Ishikawa (cell line): ENCODE measurements around the gene KCNE5.

Experiments
- CEBPB ChIP-seq: IDR thresholded peaks from 2 replicates; pipeline ENCODE4 v1.6.1; 2012
- CREB1 ChIP-seq: IDR thresholded peaks from 2 replicates; pipeline ENCODE4 v1.6.1; 2012; ENCODE audit warnings: low read depth
- EGR1 ChIP-seq: IDR thresholded peaks from 2 replicates; pipeline ENCODE4 v1.6.1; 2012
- EP300 ChIP-seq: IDR thresholded peaks from 2 replicates; pipeline ENCODE4 v1.6.1; 2012; ENCODE audit warnings: borderline replicate concordance
- FOXM1 ChIP-seq: IDR thresholded peaks from 2 replicates; pipeline ENCODE4 v1.6.1; 2012; ENCODE audit warnings: low read depth, borderline replicate concordance
- NFIC ChIP-seq: IDR thresholded peaks from 2 replicates; pipeline ENCODE4 v1.6.1; 2012
- RAD21 ChIP-seq: IDR thresholded peaks from 2 replicates; pipeline ENCODE4 v1.6.1; 2012; ENCODE audit warnings: low read depth
- TEAD4 ChIP-seq: IDR thresholded peaks from 2 replicates; pipeline ENCODE4 v1.6.1; 2012
- ZBTB7A ChIP-seq: IDR thresholded peaks from 2 replicates; pipeline ENCODE4 v1.6.1; 2012; ENCODE audit warnings: low read depth
- TF ChIP-seq, protein P1 (sequence below): IDR thresholded peaks from 2 replicates; pipeline ENCODE4 v1.6.1; 2012
- TF ChIP-seq, protein P2 (sequence below): IDR thresholded peaks from 2 replicates; pipeline ENCODE4 v1.6.1; 2012

DNA sequence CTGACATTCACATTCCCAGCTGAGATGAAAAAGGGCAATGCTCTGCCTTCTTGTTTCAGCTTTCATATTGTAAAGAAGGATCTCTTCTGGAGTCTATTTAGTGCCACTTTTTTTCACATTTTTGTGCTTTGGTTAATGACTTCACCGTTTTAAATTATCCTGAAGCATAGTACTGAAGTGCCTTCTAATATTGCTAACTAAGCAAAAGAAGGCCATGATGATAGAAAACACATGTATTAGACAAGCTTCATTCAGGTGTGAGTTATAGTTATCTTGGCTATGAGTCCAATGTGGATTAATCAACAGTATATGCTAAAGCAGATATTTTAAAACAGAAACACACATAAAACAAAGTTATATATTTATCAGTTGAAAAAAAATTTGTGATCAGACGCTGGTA lies 47.9 kb downstream of the KCNE5 start:
- TF ChIP-seq, protein P1, sequence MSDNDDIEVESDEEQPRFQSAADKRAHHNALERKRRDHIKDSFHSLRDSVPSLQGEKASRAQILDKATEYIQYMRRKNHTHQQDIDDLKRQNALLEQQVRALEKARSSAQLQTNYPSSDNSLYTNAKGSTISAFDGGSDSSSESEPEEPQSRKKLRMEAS: no peak
- no peak for TF ChIP-seq RAD21
- TF ChIP-seq FOXM1: no peak
- TF ChIP-seq EP300: no peak
- TF ChIP-seq ZBTB7A: no peak
- no peak for TF ChIP-seq CREB1
- TF ChIP-seq CEBPB: no peak
- TF ChIP-seq, protein P2, sequence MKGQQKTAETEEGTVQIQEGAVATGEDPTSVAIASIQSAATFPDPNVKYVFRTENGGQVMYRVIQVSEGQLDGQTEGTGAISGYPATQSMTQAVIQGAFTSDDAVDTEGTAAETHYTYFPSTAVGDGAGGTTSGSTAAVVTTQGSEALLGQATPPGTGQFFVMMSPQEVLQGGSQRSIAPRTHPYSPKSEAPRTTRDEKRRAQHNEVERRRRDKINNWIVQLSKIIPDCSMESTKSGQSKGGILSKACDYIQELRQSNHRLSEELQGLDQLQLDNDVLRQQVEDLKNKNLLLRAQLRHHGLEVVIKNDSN: no peak
- TF ChIP-seq NFIC: no peak
- no peak for TF ChIP-seq EGR1
- no peak for TF ChIP-seq TEAD4
